T-helper 9 cell (primary cell): Measurements from ENCODE around the gene STUM.
"Not testable (repeated sequence)": the region's sequence is repeated elsewhere in the genome, so short reads cannot be mapped to it uniquely, and the experiment has no call there.

ENCODE experiments used
- DNase-seq: peaks from one replicate; pipeline ENCODE4 v3.0.0-alpha.2; 2020

The STUM gene

DNA sequence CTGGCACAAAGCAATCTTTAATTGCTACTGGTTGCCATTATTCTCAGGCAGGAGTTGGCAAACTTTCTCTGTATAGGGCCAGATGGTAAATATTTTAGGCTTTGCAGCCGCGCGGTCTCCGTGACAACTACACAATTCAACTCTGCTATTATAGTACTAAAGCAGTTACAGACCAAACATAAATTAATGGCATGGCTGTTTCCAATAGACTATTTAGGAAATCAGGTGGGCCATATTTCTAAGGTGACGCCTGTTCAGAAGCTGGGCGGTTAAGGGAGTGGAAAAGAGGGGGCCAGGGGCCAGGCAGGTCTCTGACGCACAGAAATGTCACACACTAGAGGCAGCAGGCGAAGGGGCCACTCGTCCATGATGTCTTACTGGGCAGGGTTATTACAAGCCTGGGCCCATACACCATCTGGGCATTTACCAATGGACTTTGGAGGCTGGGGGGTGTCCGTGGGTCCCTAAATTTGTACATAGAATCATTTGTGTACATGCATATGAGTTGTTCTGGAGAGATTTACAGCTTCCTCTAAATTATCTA is 80.1 kb downstream of the STUM start:
- no peak for DNase-seq

DNA sequence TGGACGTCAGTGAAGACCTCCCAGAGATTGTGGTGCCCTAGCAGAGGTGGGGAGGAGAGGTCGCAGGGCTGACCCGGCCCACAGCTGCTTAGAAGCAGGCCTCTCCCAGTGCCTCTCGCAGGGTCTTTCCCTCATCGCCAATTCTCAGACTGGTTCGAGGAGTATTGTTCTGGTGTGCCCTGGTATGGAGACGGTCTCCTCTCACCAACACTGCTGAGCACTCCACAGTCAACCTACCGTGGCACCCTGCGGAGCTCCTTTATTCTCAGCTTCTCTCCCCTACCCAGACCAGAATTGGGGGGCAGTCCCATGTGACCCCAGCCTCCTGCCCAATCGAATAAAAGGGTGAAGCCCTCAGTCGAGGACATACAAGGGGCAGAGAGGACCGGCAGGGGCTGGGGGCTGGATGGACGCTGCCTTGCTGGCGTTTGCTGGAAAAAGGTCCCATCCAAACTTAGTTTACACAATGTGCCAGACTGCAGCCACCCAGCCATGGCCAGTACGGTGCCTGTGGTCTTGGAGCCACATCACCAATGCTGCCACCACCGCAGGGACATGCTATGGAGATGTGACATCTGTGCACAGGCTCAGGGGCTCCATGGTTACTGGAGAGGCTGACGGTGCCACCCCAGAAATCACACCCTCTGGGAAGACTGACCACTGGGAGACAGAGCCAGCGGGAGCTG is 80.8 kb downstream of the STUM start:
- DNase-seq: no peak

DNA sequence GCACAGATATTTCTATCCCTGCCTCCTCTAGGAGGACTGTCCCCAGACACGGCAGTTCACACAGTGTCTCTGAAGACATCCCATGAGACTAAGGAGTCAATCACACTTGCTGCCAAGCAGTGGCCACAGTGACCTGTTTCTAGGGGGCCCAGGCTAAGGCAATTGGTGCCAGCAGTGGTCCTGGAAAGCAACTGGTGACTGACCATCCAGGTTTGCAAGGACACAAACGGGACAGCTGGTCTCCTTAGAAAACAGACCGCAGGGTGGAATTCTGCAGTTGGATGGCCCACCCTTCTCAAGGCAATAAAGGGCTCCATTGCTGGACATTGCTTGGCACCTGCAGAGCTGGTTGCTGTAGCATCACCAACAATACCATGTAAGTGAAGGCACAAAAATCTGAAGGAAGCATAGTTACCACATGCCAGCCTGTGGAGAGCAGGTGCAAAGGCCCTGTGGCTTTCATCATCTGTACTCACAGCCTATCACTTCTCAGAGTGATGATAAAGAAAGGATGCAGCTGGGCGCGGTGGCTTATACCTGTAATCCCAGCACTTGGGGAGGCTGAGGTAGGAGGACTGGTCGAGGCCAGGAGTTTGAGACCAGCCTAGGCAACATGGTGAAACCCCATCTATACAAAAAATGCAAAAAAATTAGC is 81.5 kb downstream of the STUM start:
- DNase-seq: no peak

DNA sequence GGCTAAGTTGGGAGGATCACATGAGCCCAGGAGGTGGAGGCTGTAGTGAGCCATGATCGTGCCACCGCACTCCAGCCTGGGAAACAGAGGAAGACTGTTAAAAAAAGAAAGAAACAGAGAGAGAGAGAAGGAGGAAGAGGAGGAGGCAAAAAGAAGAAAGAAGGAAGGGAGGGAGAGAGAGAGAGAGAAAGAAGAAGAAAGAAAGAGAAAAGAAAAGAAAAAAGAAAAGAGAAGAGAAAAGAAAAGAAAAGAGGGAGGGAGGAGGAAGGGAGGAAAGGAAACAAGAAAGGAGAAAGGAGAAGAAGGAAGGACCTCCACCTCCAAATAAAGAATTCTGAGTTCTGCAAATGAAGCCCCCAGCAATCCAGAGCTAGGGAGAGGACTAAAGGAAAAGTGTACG is 82.0 kb downstream of the STUM start:
- DNase-seq: no peak

DNA sequence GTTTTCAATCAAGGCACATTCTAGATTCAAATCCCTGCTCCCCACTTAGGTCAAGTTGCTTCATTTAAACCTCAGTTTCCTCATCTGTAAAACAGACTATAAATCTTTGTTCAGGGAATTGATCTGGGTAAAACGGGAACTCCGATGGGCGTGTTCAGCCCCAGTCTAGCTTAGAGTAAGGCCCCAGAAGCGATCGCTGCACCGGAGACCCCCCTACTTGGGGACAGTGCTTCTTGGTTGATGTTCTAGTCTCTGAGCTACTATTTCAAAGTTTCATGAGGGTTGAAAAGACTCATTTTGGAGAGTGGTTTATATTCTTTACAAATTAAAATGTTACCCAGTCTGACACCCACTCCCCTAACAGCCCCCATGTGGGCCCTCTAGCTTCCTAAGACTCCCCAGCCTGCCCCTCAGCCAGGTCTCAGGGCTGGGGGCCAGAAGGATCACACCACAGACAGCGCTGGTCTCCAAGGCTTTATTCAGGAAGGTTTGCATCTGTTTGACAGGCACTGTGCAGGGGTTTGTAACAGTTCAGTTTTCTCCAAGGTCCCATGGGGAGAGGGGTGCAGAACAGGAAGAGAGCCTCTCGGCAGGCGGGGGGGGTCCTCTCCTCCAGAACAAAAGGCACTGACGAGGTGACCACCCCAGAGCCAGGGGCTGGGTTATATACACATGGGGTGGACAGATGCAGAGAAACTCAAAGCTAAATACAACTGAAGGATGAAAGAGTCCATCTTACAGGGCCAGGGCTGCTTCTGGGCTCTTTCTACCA is 82.9 kb downstream of the STUM start:
- no peak for DNase-seq

DNA sequence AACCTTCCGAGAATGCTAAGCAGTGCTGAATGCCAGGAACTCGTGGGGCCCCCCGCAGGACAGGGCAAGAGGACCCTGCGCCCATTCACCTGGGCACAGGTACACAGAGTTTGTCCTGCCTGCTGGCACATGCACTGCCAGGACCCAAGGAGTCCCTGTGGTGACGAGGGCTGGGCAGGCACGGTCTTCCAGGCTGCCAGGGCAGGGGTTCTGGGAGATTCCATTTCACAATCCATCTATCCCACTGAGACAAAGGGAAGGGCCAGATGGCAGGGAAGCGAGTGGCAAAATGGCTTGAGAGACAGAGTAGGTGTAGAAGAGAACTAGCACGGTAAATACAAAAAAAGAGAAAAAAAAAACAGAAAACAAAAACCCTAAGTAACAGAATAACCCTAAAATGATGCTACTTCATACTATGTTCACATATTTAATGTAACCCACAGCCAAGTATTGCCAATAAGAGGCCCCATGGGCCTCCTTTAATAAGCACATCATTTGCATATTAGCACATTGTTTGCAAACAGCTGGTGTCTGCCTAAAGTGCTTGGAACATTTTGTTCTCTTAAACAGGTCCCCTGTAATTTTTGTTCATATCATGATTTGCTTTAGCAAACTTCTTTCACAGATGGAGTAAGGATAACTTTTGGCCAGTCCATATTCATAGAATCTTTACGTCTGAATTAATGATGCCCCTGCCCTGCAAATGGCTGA is 83.8 kb downstream of the STUM start:
- DNase-seq: no peak

DNA sequence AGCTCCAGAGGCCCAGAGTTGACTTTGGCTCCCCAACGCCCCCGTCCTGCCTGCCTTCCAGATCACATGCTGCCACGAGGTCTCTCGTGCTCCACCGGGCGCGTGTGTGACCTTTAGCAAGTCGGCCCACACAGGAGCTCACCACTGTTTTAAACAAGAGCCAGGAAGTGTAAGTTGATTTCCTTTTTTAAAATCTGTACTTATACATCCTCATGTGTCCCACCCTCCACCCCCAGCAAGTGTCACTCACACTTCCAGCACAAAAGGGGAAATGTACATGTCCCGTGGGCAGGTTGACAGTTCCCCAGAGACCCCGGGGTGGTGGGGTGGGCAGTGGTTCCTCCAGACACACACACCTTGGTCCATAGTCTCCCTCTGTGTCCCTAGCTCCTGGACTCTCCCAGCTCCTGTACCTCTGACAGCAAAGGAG is 84.4 kb downstream of the STUM start:
- DNase-seq: no peak

DNA sequence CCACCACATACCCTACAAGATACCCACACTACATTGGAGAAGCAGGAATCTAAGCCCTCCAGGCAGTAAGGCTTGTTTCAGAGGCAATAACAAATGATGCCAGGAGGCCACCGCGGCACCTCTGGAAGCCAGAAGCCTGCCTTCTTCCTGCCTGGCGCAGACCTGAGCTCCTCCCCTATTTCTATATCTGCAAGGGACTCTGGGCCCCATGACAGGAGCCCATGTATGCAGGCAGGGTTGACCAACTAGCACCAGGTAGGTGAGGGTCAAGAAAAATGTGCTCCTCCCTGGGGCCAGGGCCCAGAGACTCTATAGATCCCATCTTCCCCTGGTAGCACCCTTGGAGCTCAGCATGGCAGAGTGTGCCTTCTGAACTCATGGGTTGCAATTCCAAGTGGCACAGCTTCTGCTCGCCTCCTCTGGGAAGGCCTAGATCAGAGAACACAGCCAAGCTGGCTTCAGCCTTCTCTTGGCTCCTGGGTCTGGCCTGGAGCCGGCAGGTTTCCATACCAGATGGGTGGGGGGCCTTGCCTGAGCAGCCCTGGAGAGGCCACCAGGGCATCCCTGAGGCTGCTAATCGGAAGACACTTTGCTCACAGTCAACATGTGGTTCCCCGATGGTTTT is 85.1 kb downstream of the STUM start:
- no peak for DNase-seq

DNA sequence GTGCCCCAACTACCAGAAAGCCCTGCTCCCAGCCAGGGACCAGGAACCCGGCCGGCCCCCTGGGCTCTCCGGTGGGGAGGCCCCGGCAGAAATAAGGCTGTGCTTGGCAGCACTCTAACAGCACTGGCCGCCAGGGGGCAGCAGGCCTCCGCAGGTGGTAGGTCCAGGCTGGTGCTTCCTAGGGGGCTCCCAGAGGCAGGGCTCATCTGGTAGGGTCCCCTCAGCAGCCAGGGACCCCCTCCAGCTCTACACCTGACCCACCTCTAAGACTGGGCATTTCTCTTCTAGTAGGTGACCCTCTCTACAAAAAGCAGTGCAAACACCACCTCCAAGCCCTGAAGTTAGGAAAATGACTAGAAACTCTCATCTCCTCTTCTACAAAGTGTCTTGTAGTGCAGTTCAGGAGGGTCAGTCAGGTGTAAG is 85.6 kb downstream of the STUM start:
- peak; percentile 84 for DNase-seq

DNA sequence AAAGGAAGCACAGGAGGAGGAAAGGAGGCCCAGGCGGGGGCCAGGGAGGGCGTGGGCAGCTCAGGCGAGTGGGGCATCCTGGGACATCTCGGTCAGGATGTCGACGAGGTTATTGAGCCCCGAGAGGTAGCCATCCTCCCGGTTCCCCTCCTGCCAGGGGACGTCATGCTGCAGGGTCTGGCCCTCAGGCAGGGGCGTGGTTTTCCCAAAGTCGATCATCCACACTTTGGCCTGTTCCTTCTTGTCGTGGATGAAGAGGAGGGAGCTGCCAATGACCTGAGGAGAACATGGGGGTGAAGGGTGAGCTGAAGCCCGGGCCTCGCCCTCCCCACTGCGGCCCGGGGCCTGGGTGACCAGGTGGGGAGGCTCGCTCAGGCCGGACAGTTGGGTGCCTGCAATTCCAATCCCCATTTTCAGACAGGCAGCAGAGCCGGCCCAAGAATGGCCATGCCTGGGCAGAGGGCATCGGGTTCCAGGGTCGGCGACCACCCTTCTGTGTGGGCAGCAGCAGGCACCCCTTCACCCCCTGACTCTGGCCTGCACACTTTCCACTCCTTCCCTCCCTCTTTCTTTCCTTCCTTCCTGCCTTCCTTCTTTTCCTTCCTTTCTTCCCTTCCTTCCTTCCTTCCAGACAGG is 86.2 kb downstream of the STUM start:
- DNase-seq: no peak

DNA sequence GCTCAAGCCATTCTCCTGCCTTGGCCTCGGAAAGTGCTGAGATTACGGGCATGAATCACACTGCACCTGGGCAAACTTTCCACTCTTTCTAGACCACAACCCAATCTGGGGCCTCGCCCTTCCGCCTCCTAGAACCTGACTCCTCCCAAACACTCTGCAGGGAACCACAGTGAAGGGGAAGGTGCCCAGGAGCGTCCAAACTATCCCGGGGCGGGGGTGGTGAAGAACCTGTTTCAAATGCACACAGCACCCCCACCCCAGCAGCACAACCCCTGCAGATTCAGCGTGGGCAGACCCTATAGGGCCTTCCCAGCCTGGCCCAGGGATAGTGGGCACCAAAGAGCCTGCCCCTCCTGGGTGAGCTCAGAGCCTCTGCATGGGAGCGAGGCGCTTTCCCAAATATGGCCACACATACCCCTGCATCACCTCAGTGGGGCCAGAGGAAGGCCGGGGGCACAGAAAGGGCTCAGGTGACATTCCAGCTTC is 86.9 kb downstream of the STUM start:
- DNase-seq: peak; percentile 36

DNA sequence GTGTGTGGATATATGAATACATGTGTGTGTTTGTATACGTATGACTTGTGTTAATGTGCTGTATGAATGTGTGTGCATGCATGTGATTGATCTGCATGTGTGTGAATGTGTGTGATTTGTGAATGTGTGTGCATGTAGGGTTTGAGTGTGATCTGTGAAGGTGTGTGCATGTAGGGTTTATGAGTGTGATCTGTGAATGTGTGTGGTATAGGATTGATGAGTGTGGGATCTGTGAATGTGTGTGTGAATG is 88.2 kb downstream of the STUM start:
- DNase-seq: no peak

DNA sequence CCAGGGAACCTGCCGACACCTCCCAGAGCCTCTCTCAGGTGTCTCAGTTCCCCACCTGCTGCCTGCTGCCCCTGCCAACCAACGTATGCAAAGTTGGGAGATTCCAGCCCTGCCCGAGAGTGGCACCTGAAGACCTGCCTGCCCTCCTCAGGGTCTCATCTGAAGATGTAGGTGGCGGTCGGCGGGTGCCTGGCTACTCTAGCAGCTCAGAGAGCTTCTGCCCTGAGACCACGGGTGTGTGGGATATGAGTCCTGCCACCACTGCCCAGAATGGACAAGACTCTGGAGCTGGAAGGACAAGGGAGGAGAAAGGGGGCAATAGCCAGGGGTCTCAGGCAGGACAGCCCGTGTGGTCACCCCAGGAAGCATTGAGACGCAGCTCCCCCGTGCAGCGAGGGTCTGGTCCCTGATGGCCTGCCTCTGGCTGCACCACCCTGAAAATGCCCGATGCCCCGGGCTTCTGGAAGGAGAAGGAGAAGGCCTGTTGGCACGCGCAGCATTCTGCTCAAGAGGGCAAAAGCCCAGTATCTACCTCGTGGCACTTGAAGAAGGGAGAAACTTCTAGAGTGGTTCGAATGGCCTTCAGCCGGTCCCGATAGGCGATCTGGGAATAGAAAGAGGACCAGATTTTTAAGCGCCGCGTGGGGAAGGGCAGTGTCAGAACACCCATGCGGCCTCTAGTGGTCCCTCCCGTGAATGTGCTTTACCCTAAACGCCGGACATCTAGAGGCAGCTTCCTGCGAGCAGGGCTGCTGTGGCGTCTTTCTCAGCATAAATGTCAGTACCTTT is 88.8 kb downstream of the STUM start:
- DNase-seq: no peak

DNA sequence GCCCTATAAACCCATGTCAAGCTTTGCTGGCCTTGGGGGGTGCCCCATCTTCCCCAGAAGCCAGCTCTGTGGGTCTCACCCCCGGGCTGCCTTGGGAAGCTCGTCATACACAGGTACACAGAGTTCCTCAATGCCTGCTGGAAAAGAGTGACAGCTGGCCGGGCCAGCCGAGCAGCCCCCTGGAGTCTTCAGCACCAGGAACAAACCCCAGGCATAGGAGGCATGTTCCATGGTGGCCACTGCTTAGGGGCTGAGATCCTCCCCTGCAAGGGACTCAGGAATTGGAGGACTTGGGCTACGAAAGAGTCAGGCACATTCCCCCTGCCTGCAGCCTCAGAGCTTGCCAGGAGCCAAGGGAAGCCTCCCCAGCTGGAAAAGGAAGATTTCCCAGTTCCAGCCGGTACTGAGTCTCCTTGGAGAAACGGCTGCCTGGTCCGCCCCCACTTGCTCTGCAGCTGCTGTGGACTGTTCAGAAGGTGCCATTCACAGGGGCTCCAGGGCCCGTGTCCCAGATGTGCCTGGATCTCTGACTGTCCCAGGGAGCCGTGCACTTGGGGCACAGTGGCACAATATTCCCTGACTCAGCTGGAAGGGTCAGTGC is 89.5 kb downstream of the STUM start:
- DNase-seq: no peak

DNA sequence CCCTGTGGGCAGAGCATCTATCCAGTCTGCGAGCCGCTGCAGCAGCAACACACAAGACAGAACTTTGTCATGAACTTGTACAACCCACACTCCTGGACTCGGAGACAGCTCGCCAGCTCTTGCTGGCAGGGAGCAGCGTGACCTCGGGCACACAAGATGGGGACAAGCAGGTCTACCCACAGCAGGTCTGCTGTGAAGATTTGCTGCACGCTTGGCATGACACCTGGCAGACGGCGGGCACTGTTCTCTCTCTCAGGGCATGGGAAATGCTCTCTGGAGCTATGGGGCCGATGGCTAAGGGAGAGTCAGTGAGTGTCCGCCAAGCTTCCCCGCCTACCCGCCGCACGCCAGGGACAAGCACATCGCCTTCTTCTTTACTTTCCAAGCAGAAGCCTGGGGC is 90.0 kb downstream of the STUM start:
- DNase-seq: no peak

DNA sequence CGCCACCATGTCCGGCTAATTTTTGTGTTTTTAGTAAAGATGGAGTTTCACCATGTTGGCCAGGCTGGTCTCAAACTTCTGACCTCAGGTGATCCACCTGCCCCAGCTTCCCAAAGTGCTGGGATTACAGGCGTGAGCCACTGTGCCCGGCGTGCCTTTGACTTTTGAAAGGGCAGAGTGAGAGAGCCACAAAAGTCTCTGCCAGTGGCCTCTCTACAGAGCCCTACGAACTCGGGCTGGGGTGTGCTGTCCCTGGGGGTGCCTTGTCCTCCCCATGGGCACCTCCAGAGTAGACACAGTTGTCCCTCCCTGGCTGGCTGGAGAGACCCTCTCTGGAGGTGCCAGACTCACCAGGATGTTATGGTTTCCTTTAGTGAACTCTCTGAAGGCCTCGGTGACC is 90.6 kb downstream of the STUM start:
- DNase-seq: not testable (repeated sequence)

DNA sequence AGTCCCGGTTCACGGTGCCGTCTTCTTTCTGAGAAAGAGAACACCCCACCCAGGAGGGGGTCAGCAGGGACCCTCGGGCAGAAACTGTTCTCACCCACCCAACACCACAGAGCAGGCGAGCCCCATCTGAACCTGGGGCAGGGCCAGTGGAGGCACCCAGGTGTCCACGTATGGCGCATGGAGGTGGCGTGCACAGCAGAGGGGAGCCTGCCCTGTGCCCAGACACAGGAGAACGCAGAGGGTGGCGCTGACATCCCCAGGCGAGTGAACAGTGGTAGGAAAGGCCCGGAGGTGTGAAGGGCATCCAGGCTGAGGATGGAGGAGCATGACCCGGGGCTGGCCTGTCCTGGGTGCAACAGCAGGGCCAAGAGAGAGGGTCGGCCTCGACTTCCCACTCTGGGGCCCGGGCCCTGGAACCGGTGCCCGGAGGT is 91.1 kb downstream of the STUM start:
- no peak for DNase-seq

DNA sequence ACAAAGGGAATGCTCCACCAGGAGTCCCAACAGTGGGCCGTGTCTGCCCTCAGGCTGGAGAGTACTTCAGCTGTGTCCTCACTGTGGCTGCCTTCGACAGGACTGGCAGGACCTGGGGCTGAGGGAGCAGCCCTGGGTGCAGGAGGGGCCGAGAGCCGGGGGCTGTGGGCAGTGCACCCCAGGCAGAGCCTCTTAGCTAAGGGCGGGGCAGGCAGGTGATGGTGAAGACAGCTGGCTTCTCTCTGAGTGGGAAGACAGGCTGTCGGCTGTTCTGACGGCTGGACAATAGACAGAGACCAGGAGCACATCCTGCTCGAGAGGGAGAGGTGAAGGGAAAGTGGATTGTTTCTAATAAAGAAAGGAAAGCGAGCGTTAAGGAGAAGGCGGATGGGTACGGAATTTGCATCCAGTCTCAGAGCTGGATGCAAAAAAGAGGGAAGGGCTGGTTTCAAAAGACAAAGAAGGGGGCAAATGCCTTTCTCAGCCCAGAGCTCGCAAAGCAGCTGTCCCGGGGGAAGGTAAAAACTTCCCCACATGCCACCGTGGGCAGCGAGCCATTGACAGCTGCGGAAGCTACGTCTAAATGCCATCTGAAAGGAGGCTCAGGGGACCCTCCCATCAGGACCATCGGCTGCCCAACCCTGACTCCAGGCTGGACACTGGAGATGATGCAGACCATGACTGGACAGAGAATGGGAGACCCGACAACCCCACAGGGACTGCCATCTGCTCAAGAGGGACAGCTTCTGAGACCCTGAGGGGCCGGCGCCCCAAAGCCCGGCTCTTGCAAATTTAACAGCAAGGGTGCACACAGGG is 92.0 kb downstream of the STUM start:
- DNase-seq: no peak

DNA sequence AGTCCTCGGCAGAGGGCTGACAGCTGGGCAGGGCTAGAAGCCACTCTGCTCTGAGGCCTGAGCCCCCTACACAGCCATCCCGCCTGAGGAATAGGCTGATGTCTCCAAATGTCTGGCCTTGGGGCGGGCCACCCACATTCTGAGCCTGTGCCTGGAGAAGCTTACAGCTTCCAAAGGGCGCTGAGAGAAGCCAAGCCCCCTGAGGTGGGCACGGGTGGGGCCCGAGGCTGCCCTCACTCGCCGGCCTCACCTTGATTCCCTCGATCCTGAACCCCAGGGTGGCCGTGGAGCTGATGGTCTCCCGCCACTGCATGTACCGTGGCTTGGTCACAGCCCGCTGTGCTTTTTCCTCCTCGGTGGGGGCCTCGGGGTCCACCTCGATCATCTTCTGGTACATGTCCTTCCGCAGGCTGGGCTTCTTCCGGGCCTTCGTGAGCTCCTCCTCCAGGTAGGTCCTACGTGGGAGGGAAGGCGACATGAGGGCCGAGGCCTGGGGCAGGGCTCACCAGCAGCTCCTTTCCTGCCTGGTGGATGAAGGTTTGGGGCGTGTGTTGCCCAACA is 93.2 kb downstream of the STUM start:
- DNase-seq: no peak

DNA sequence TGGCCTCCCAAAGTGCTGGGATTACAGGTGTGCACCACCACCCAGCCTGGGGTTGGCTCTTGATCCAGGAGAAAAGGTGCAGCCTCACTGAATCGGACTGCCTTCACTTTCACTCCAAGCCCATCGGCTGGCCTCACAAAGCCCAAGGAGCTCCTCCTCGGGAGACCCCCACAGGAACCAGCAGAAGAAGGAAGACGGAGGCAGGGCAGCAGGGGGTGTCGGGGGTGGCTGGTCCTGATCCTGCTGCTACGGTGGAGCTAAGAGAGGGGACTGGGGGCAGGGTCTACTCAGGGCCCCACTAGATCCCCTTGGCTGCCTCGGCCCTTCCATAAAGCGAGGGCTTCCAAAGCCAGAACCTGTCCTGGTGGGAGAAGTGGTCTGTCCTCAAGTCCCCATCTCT is 93.9 kb downstream of the STUM start:
- DNase-seq: no peak
